Right lung (tissue), 5 donors: ENCODE data around the gene HSCB. TPM values are rescaled to one million over a fixed set of nuclear protein-coding genes. Genes with fewer than 3 reads are reported as not detected.

ENCODE experiments used
- polyA plus RNA-seq, 5 donors: library from polyadenylated mRNA; unstranded; fragments of 120-200 nt; gene quantifications; one replicate each; pipeline versions ENCODE4 v1.2.1 to v1.2.3, GENCODE V29; 2013; ENCODE audit warnings: inconsistent platforms in 1 of 5, low replicate concordance in 1 of 5; ENCODE audit not compliant: insufficient read length in 5 of 5, insufficient read depth in 1 of 5

The HSCB gene
- polyA plus RNA-seq, 5 donors, result 19.8 to 23.4 (median 20.7) TPM

Other genes starting within 250 kb of the HSCB start
- 10 to 100 TPM; 27.1 to 42.4 (median 37.1) TPM for gene TTC28, start 62.2 kb upstream of the HSCB start, polyA plus RNA-seq
- 10 to 100 TPM; 14.5 to 25.1 (median 19.0) TPM for gene CHEK2, start 219 bp upstream of the HSCB start, polyA plus RNA-seq
- gene CCDC117, start 30.7 kb downstream of the HSCB start, polyA plus RNA-seq, result 10 to 100 TPM; 26.1 to 48.3 (median 37.7) TPM
- gene XBP1, start 58.5 kb downstream of the HSCB start, polyA plus RNA-seq, result 100 to 1,000 TPM in 3 of 5 donors, 10 to 100 TPM in 2; 90.7 to 129 (median 101) TPM
- 10 to 100 TPM; 20.8 to 33.3 (median 24.7) TPM for gene ZNRF3, start 141.5 kb downstream of the HSCB start, polyA plus RNA-seq